Aorta (tissue), 5 donors: ENCODE data around the gene STK25. TPM values are rescaled to one million over a fixed set of nuclear protein-coding genes. Genes with fewer than 3 reads are reported as not detected.

Experiments used
- ATAC-seq: fragments of 200-7000 bp; cut with Tn5 transposase; one replicate; pipeline ENCODE4 v1.9.1; 2022; ENCODE audit warnings: moderate library complexity; ENCODE audit not compliant: low FRiP score
- DNase-seq, 2 donors: peaks; one replicate each; pipeline ENCODE4 v3.0.0-alpha.2; 2020
- H3K27ac ChIP-seq, 2 donors: one replicate each; pipeline ENCODE4 v1.5.1; 2013; ENCODE audit warnings: low read length in 2 of 2, mild to moderate bottlenecking in 2 of 2, moderate library complexity in 2 of 2, control low read depth in 1 of 2, inconsistent platforms in 1 of 2, low read depth in 1 of 2
- H3K27me3 ChIP-seq, 2 donors: one replicate each; pipeline ENCODE4 v1.6.1; 2013; ENCODE audit warnings: control low read depth in 1 of 2, low read length in 1 of 2, mild to moderate bottlenecking in 1 of 2, moderate library complexity in 1 of 2; ENCODE audit not compliant: insufficient read depth in 2 of 2, control insufficient read depth in 1 of 2
- H3K36me3 ChIP-seq, 2 donors: one replicate each; pipeline ENCODE4 v1.6.1; 2013; ENCODE audit warnings: control low read depth in 1 of 2, low read length in 1 of 2, mild to moderate bottlenecking in 1 of 2; ENCODE audit not compliant: insufficient read depth in 2 of 2, control insufficient read depth in 1 of 2
- H3K4me1 ChIP-seq, 2 donors: one replicate each; pipeline ENCODE4 v1.6.1; 2013; ENCODE audit warnings: low read length in 2 of 2, control low read depth in 1 of 2, mild to moderate bottlenecking in 1 of 2, moderate library complexity in 1 of 2; ENCODE audit not compliant: insufficient read depth in 2 of 2, control insufficient read depth in 1 of 2
- H3K4me3 ChIP-seq, 2 donors: one replicate each; pipeline ENCODE4 v1.5.1; 2013; ENCODE audit warnings: low read length in 2 of 2, control low read depth in 1 of 2, mild to moderate bottlenecking in 1 of 2
- H3K9me3 ChIP-seq: one replicate; pipeline ENCODE4 v1.6.1; 2013; ENCODE audit warnings: mild to moderate bottlenecking, low read length; ENCODE audit not compliant: control insufficient read depth
- WGBS, 2 donors: extraction: QIAGEN DNeasy Blood & Tissue Kit; methylation state at CpG; one replicate each; pipeline ENCODE4 v1.1.7; 2013; 5-methylcytosine and 5-hydroxymethylcytosine counted together
- intact Hi-C, 2 donors: fragments of 100-400 bp; cut with DNase I; formaldehyde crosslinking; loops; one replicate each; pipeline versions ENCODE4 v1.14.2 to v1.15.0; 2022
- polyA plus RNA-seq, 2 donors: library from polyadenylated mRNA; stranded (reverse); fragments of 200-250 nt; gene quantifications; one replicate each; pipeline ENCODE4 v1.2.3, GENCODE V29; 2013
- total RNA-seq, 2 donors: library from RNA; stranded (reverse); fragmentation: NEBNext Ultra II Directional; extraction: Animal tissue kit (Norgen Biotek cat#: 25700); gene quantifications; one replicate each; pipeline ENCODE4 v1.2.1, GENCODE V29; 2021
- donor health status: healthy with polysubstance abuse.
- donor health status: Bipolar disorder and iron deficiency.
- donor health status: DM: no; HTN: no; CAD: no.
- donor health status: DM: no; HTN: no; CAD: no.
- donor health status: DM: yes; HTN: yes; CAD: no.

The STK25 gene
- total and polyA plus RNA-seq, 4 donors, result 85.1 to 261 (median 121) TPM

- Histone ChIP-seq H3K36me3 (peaks cover 0 to 5% of the 10 kb centered on the region in 2 donors), H3K27me3 (no peaks in the 10 kb centered on the region), H3K27ac (no peak overlapping the region), H3K4me3 (no peak overlapping the region), H3K9me3 (no peaks in the 10 kb centered on the region), H3K4me1 (no peaks in the 10 kb centered on the region)
- intact Hi-C loops, result no loop called here
- WGBS, 2 donors, result 89 to 93% methylated on average over 23 of the region's 23 CpGs
- DNase-seq (peak in 1 of 2 donors; percentile 64), ATAC-seq (no peak)
Observed at GRCh38 chr2:241467777-241468475, 40.5 kb downstream of the STK25 start.

GRCh38 chr2:241466230-241466629 is 42.2 kb downstream of the STK25 start:
- H3K27me3 ChIP-seq, result no peaks in the 10 kb centered on the region
- 86 to 91% methylated on average over 10 of the region's 10 CpGs for WGBS, 2 donors
- intact Hi-C loops, result no loop called here
- no peaks in the 10 kb centered on the region for H3K9me3 ChIP-seq
- H3K4me1 ChIP-seq, result no peaks in the 10 kb centered on the region
- H3K27ac ChIP-seq, result no peak overlapping the region
- no peak overlapping the region for H3K4me3 ChIP-seq
- DNase-seq, result peak in 1 of 2 donors; percentile 71
- no peak for ATAC-seq
- H3K36me3 ChIP-seq, result peaks cover 0 to 5% of the 10 kb centered on the region in 2 donors

- 68 to 76% methylated on average over 12 of the region's 12 CpGs for WGBS, 2 donors
- DNase-seq (peak in 1 of 2 donors; percentile 41), ATAC-seq (no peak)
- Histone ChIP-seq H3K4me3 (no peak overlapping the region), H3K4me1 (no peaks in the 10 kb centered on the region), H3K27ac (no peak overlapping the region), H3K36me3 (peaks cover 0 to 5% of the 10 kb centered on the region in 2 donors), H3K27me3 (no peaks in the 10 kb centered on the region), H3K9me3 (no peaks in the 10 kb centered on the region)
- intact Hi-C loops, result no loop called here
Observed at GRCh38 chr2:241465543-241465942, 42.8 kb downstream of the STK25 start.

GRCh38 chr2:241463276-241464135 is 44.9 kb downstream of the STK25 start:
- Histone ChIP-seq H3K36me3 (peaks cover 0 to 5% of the 10 kb centered on the region in 2 donors), H3K4me1 (no peaks in the 10 kb centered on the region), H3K27me3 (no peaks in the 10 kb centered on the region), H3K27ac (no peak overlapping the region), H3K4me3 (no peak overlapping the region), H3K9me3 (no peaks in the 10 kb centered on the region)
- DNase-seq, result peak in 1 of 2 donors; percentile 40
- intact Hi-C loops, result no loop called here
- no peak for ATAC-seq
- 92 to 94% methylated on average over 18 of the region's 18 CpGs for WGBS, 2 donors

DNA sequence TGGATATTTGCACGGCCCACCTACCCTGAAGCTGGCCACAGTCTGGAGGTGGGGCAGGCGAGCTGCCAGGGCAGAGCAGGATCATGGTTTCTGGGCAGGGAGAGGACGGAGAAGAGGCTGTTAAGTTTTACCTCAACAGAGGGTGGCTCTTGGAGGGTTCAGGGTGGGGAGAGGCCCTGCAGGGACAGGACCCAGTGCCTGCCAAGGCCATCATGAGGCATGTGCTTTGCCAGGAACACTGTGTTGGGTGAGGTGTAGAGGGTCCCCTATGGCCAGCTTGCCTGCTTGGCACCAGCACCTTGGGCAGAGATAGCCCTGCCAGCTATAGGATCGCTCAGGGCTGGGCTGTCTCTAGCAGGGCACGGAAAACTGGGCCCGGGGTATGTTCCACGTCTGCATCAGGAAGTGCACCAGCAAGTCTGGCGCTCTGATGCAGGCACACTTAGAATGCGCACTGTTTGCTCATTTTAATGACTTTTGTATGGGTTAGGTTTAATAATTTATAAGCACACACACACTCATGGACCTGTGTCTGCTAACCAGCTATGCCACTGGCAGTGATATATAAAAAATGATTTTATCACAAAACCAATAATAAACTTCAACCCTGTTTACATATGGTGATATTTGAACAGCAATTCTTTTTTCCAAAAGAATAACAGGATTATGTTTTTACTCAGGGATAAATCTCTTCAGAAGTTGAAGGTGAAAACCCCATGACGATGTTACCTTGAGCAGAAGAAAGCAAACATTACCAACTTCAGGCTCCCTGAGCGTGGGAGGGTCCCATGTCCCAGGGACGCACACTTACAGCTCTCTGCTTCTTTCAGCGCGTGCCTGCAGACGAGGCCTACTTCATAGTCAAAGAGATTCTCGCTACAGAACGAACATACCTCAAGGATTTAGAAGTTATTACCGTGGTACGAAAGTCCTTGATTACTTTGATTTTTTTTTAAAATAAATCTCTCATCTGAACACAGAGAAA is 46.4 kb downstream of the STK25 start:
- H3K27ac ChIP-seq, result no peak overlapping the region
- H3K27me3 ChIP-seq, result no peaks in the 10 kb centered on the region
- no peak for ATAC-seq
- intact Hi-C loops, result no loop called here
- H3K36me3 ChIP-seq, result peaks cover 0 to 5% of the 10 kb centered on the region in 2 donors
- DNase-seq, result peak in 1 of 2 donors; percentile 59
- no peaks in the 10 kb centered on the region for H3K4me1 ChIP-seq
- 90 to 93% methylated on average over 19 of the region's 19 CpGs for WGBS, 2 donors
- H3K4me3 ChIP-seq, result no peak overlapping the region
- no peaks in the 10 kb centered on the region for H3K9me3 ChIP-seq

DNA sequence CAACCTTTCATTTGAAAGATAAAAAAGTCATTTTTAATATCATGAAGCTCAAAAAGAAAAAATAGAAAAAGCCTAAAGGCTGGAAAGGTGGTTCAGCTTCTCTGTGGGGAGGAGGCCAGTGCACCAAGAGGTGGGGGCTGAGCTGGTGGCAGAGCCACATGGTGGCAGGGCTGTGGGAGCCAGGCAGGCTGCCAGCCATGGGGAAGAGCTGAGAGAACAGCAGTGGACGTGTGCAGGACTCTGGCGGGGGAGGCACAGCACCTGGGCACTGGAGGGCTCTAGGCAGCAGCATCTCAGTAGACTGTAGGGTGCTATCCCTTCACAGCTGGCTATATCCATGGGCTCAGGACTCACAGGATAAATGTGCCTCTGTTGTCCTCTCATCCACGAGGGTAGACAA is 47.8 kb downstream of the STK25 start:
- WGBS, 2 donors, result 60 to 68% methylated on average over 3 of the region's 3 CpGs
- Histone ChIP-seq H3K36me3 (peaks cover 0 to 5% of the 10 kb centered on the region in 2 donors), H3K4me3 (no peak overlapping the region), H3K27ac (no peak overlapping the region), H3K9me3 (no peaks in the 10 kb centered on the region), H3K4me1 (no peaks in the 10 kb centered on the region), H3K27me3 (no peaks in the 10 kb centered on the region)
- intact Hi-C loops, result no loop called here
- no peak for ATAC-seq
- DNase-seq, result peak in 1 of 2 donors; percentile 41

GRCh38 chr2:241459520-241459919 is 48.9 kb downstream of the STK25 start:
- ATAC-seq, result no peak
- Histone ChIP-seq H3K4me3 (no peak overlapping the region), H3K27me3 (no peaks in the 10 kb centered on the region), H3K9me3 (no peaks in the 10 kb centered on the region), H3K36me3 (peaks cover 0 to 2% of the 10 kb centered on the region in 2 donors), H3K4me1 (no peaks in the 10 kb centered on the region), H3K27ac (no peak overlapping the region)
- WGBS, 2 donors, result 92 to 95% methylated on average over 13 of the region's 13 CpGs
- intact Hi-C loops, result no loop called here
- DNase-seq, result peak in 1 of 2 donors; percentile 60

DNA sequence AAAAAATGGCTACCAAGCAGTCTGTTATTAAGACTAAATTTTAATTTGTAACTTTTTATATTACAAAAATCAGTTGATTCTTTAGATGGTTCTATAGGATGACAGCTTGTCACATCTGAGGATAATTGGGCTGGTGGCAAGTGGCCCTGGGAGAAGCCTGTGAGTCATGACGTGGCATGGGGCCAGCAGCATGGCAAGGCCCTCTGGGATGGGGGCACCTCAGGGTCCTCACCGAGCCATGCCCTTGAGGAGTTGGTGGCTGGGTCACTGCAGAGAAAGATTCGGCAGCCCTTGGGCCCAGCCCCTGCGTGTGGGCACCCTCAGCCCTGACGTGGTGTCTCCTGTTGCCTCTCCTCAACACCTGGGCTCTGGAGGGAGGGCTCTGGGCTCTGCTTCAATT is 49.7 kb downstream of the STK25 start:
- no peak overlapping the region for H3K27ac ChIP-seq
- DNase-seq (no peak), ATAC-seq (no peak)
- H3K4me1 ChIP-seq, result no peaks in the 10 kb centered on the region
- WGBS, 2 donors, result 76 to 81% methylated on average over 5 of the region's 5 CpGs
- H3K36me3 ChIP-seq, result peaks cover 0 to 2% of the 10 kb centered on the region in 2 donors
- H3K9me3 ChIP-seq, result no peaks in the 10 kb centered on the region
- no peak overlapping the region for H3K4me3 ChIP-seq
- intact Hi-C loops, result no loop called here
- no peaks in the 10 kb centered on the region for H3K27me3 ChIP-seq
